HepG2 (cell line): Measurements from ENCODE around the gene PDSS2.

ENCODE experiments used
- NFRKB ChIP-seq: fragments of 450-650 bp; IDR thresholded peaks from 2 replicates; pipeline ENCODE4 v1.6.1; 2017
- PREB ChIP-seq: sonication (generic); formaldehyde crosslinking; IDR thresholded peaks from 2 replicates; pipeline ENCODE4 v1.4.0; 2020; ENCODE audit warnings: missing genetic modification reagents
- SRSF9 ChIP-seq: fragments of 200-400 bp; formaldehyde crosslinking; IDR thresholded peaks from 2 replicates; pipeline ENCODE4 v1.6.1; 2018; ENCODE audit warnings: borderline replicate concordance, mild to moderate bottlenecking, low read depth, low read length; ENCODE audit not compliant: insufficient read depth, poor library complexity, severe bottlenecking
- TAF1 ChIP-seq: sonication (generic); formaldehyde crosslinking; IDR thresholded peaks from 2 replicates; pipeline ENCODE4 v1.4.0; 2020; ENCODE audit warnings: missing genetic modification reagents
- TCF7L2 ChIP-seq: IDR thresholded peaks from 2 replicates; pipeline ENCODE4 v1.6.1; 2011; ENCODE audit warnings: mild to moderate bottlenecking, low read depth, low read length, moderate library complexity
- USF2 ChIP-seq, 2 experiments: sonication (generic) in 1 of 2; formaldehyde crosslinking in 1 of 2; IDR thresholded peaks; 2 replicates each; pipeline versions ENCODE4 v1.5.1 to v1.6.1; 2011 to 2020; ENCODE audit warnings: borderline replicate concordance in 1 of 2, low read depth in 1 of 2, low read length in 1 of 2, mild to moderate bottlenecking in 1 of 2, missing genetic modification reagents in 1 of 2, moderate library complexity in 1 of 2
- YY1 ChIP-seq: IDR thresholded peaks from 2 replicates; pipeline ENCODE4 v1.6.1; 2011; ENCODE audit warnings: low read length, low read depth, moderate library complexity, mild to moderate bottlenecking; ENCODE audit not compliant: insufficient read depth, insufficient replicate concordance
- ZNF513 ChIP-seq: sonication (generic); formaldehyde crosslinking; conservative IDR thresholded peaks from 2 replicates; pipeline ENCODE4 v1.5.0; 2020; ENCODE audit warnings: missing genetic modification reagents

GRCh38 chr6:107218142-107218541, 241.2 kb downstream of the PDSS2 start:
- no peak for TF ChIP-seq NFRKB
- TF ChIP-seq TAF1 (CRISPR knock-in tag) = no peak
- no peak for TF ChIP-seq USF2 (IDR thresholded peaks at IDR 0.05; ENCODE audit: low read depth, low read length)
- no peak for TF ChIP-seq USF2 (CRISPR knock-in tag; IDR thresholded peaks at IDR 0.05; ENCODE audit: borderline replicate concordance)
- no peak for TF ChIP-seq SRSF9
- no peak for TF ChIP-seq PREB (CRISPR knock-in tag)
- TF ChIP-seq ZNF513 (CRISPR knock-in tag) = no peak
- TF ChIP-seq TCF7L2 = no peak
- TF ChIP-seq YY1 = no peak
